Erythroblast (primary cell): ENCODE measurements around the gene CASP9.
"Not testable (repeated sequence)": the region's sequence is repeated elsewhere in the genome, so short reads cannot be mapped to it uniquely, and the experiment has no call there.

Source experiments
- GATA1 ChIP-seq: IDR thresholded peaks from 2 replicates; pipeline ENCODE4 v1.6.1; 2011; ENCODE audit warnings: low read depth, mild to moderate bottlenecking, control low read depth, low read length, moderate library complexity
- POLR2A ChIP-seq: IDR thresholded peaks from 2 replicates; pipeline ENCODE4 v1.6.1; 2011; ENCODE audit warnings: mild to moderate bottlenecking, low read length

DNA sequence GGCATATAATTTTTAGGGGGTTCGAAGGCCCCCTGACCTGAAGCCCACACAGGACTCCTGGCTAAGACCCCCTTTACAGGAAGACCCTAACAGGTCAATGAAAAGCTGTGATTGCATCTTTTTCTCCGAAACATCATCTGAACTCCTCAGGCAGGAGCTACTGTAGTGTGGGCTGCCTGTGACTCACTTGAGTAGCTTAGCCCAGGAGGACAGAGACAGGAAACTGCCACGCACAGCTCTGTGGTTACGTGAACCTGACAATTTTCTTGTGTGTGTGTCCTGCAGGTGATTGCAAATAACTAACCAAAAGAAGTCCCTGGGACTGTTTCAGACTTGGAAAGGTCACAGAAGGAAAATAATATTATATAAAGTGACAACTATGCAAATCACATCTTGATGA lies 33.0 kb downstream of the CASP9 start:
- not testable (repeated sequence) for TF ChIP-seq POLR2A, GATA1
